Stimulated activated CD4-positive, alpha-beta T cell treated with anti-CD3 and anti-CD28 coated beads, Interleukin-15, amount 100 ng/mL, for 48 hours (primary cell): Measurements from ENCODE around the gene PGAP6.
"Not testable (repeated sequence)": the region's sequence is repeated elsewhere in the genome, so short reads cannot be mapped to it uniquely, and the experiment has no call there.

Source experiments
- DNase-seq, 2 donors: peaks; one replicate each; pipeline ENCODE4 v3.0.0-alpha.2; 2020; ENCODE audit warnings: low read depth in 2 of 2

Gene PGAP6

DNA sequence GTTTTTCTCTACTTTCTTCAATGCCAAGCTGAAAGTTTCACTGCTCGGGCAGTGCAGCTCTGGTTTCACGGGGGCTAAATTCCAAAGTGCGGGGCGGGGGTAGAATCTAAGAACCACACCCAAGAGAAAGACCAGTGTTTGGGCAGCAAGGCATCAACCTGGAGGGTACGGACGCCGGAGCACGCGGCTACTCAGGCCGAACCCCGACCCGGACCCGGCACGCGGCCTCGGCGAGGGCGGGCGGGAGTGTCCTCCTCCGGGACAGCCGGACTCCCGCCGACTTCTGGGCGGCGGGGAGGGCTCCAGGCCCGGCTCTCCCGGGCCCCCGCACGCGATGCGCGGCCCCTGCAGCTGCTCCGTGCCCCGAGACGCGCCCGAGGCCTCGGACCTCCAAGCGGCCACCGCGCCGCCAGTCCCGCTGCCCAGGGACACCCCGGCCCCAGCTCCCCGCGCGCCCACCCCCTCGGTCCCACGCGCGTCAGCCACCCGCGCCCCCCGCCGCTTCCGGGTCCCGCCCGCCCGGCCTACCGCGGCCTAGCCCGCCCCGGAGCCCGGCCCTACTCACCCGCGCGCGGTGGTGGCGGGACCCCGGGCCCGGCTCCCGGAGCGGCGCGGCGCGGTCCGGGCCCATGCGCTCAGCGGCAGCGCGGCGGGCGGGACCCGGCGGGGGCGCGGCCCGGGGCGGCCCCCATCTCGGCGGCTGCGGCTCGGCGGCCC is 29.8 kb downstream of the PGAP6 start:
- DNase-seq, result no peak

- no peak for DNase-seq
These were observed 31.6 kb downstream of the PGAP6 start for GRCh38 chr16:350203-350602.

- no peak for DNase-seq
These were observed 32.6 kb downstream of the PGAP6 start for GRCh38 chr16:349211-349610.

- DNase-seq, result not testable (repeated sequence)
These were observed 33.3 kb downstream of the PGAP6 start for GRCh38 chr16:348495-348894.

GRCh38 chr16:347203-347602 is 34.6 kb downstream of the PGAP6 start:
- DNase-seq, result no peak

GRCh38 chr16:346587-346986 is 35.2 kb downstream of the PGAP6 start:
- no peak for DNase-seq

GRCh38 chr16:345772-346171 is 36.0 kb downstream of the PGAP6 start:
- no peak for DNase-seq

DNA sequence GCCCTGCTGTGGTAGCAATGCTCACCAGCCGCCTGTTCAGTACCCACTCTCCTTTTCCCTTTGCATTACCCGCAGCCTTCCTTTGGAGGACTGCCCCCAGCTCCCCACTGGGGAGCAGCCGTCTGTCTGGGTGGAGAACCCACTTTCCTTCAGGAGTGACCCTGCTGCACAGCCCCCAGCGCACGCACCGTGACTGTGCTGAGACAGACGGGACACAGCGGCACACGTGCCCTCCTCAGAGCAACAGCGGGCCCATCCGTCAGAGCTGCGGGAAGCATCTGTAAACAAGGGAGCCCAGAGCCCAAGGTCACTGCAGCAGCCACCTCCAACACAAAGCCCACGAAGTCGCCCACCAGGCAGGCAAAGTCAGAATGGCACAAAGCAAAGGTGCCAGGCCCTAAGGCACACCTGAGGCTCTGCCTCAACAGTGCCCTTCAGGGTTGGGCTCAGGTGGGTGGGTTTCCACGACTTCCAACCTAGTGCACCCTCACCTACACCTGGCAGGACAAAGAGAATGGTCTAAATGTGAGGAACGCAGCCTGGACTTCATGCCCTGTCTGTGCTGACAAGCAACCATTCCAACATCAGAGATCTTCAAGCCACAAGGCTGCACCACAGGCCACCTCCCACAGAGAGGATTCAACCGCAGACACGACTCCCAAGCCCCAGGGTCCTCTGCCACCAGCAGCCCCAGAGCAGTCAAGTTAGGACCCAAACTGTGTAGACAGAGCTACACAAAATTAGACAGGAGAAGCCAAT is 39.1 kb downstream of the PGAP6 start:
- no peak for DNase-seq

GRCh38 chr16:341974-342336 is 39.8 kb downstream of the PGAP6 start:
- DNase-seq, result not testable (repeated sequence)

GRCh38 chr16:341095-341973 is 40.4 kb downstream of the PGAP6 start:
- DNase-seq, result not testable (repeated sequence)

- no peak for DNase-seq
These were observed 41.2 kb downstream of the PGAP6 start for GRCh38 chr16:340370-341091.

GRCh38 chr16:339680-340079 is 42.1 kb downstream of the PGAP6 start:
- DNase-seq, result no peak

- DNase-seq, result no peak
These were observed 43.7 kb downstream of the PGAP6 start for GRCh38 chr16:337975-338575.

DNA sequence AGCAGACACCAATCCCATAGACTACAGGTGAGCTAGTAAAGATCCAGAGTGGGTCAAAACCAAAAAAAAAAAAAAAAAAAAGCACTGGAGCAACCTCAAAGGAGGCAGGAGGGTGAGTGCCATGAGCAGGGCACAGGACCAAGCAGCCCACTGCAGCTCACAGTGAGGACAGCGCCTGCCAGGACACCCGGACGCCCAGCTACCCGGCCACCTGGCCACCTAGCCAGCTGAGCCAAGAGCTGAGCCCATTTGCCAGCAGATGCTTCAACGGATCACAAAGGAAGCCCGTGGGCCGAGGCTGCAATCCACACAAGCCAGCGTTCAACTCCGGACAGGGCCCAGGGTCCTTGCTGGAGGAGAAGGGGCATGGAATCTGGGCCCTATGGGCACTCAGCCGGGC is 44.3 kb downstream of the PGAP6 start:
- DNase-seq, result no peak

DNA sequence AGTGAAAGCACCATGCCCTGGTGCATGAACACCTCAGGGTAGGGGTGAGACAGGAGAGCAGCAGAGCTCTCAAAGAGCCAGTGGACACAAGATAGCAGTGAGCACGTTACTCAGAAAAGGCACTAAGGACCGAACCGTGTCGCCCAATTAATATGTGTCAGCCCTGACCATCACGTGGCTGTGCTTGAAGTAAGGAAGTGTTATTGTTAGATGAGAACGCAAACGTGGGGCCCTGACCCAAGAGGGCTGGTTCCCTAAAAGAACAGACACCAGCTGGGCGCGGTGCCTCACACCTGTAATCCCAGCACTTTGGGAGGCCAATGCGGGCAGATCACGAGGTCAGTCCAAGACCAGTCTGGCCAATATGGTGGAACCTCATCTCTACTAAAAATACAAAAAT is 45.5 kb downstream of the PGAP6 start:
- DNase-seq, result no peak

DNA sequence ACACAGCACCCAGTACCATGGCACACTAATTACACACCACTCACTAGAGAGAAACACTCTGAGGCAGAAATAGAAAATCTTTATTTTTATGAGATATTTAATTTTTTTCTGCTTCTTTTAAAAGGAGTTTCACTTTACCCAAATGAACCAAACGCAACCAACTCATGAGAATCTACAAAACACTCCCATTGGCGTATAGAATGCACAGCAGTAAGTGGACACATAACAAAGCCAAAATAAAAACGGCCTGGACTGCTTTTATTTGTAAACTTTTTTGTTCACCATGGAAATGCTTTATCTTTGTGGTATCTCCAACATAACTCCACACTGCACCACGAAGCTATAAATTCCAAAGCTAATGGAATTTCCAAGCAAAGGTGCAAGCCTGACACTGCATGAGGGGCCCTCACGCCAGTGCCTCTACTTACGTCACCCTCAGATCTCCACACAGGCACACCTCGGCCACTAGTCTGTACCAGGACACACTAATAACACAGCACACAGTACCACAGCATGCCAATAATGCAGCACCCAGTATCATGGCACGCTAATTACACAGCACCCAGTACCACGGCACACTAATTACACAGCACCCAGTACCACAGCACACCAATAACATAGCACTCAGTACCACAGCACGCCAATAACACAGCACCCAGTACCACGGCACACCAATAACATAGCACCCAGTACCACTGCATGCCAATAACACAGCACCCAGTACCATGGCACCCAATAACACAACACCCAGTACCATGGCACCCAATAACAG is 46.7 kb downstream of the PGAP6 start:
- not testable (repeated sequence) for DNase-seq

DNA sequence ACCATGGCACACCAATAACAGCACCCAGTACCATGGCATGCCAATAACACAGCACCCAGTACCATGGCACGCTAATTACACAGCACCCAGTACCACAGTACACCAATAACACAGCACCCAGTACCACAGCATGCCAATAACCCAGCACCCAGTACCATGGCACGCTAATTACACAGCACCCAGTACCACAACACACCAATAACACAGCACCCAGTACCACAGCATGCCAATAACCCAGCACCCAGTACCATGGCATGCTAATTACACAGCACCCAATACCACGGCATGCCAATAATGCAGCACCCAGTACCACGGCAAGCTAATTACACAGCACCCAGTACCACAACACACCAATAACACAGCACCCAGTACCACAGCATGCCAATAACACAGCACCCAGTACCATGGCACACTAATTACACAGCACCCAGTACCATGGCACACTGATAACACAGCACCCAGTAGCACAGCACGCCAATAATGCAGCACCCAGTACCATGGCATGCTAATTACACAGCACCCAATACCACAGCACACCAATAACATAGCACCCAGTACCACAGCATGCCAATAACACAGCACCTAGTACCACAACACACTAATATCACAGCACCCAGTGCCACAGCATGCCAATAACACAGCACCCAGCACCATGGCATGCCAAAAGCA is 47.5 kb downstream of the PGAP6 start:
- DNase-seq, result not testable (repeated sequence)

DNA sequence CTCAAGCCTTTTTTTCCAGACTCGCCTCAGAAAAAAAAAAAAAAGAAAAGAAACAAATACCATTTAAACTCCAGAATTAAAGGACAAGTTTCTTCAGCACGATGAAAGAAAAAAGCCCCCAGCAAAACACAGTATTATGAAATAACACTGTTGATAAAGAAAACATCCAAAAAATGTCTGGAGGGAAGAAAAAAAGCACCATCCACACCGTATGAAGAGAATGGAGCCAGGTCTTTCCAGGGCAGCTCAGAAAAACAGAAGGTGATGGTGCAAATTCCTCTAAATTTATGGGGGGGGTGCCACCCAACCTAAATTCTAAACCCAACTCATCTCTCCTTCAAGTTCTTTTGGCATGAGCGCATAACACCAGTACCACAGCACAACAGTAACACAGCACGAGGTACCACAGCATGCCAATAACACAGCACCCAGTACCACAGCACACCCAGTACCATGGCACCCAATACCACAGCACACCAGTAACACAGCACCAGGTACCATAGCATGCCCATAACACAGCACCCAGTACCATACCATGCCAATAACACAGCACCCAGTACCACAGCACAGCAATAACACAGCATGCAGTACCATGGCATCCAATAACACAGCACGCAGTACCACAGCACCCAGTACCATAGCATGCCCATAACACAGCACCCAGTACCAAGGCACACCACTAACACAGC is 48.2 kb downstream of the PGAP6 start:
- DNase-seq, result no peak

- not testable (repeated sequence) for DNase-seq
These were observed 50.5 kb downstream of the PGAP6 start for GRCh38 chr16:331181-331814.
